GM10847 (cell line): ENCODE data around the gene SLC26A9.

Experiments used
- POLR2A ChIP-seq: IDR thresholded peaks from 2 replicates; pipeline ENCODE4 v1.6.1; 2011; ENCODE audit not compliant: insufficient read length; ENCODE audit errors: extremely low read depth

The SLC26A9 gene

GRCh38 chr1:205926636-205927035 lies 16.6 kb downstream of the SLC26A9 start:
- no peak for TF ChIP-seq POLR2A

DNA sequence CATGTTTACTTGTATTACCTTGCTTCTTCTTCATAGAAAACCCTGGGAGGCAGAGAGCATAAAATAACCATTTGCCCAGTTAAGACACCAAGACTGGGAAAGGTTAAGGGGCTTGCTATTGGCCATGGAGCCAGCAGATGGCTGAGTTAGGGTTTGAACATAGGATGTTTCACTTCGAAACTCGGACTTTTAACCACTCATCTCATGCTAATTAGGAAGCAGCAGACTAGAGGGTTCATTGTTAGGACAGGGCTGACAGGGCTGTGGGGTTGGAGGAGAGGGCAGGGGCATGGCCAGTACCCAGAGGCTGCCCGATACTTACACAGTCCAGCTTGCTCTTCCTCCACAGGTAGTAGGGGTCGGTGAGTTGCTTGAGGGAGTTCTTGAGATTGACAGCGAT lies 17.0 kb downstream of the SLC26A9 start:
- TF ChIP-seq POLR2A = no peak

GRCh38 chr1:205925736-205926135 lies 17.5 kb downstream of the SLC26A9 start:
- no peak for TF ChIP-seq POLR2A

DNA sequence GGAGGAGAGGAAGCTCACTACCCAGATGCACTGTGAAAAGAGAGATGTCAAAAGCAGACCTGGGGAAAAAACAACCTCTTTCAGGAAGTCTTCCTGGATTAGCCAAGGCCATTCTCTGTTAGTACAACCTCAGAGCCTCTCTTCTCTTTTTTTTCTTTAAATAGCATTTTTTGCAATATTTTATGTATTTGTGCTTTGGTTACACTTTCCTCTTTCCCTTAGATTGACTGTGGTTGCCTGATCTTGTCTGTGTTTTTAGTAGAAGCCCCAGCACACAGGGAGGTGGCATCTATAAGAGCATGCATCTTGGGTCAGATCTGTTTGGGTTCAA lies 18.8 kb downstream of the SLC26A9 start:
- no peak for TF ChIP-seq POLR2A

GRCh38 chr1:205923651-205924459 lies 19.4 kb downstream of the SLC26A9 start:
- no peak for TF ChIP-seq POLR2A

DNA sequence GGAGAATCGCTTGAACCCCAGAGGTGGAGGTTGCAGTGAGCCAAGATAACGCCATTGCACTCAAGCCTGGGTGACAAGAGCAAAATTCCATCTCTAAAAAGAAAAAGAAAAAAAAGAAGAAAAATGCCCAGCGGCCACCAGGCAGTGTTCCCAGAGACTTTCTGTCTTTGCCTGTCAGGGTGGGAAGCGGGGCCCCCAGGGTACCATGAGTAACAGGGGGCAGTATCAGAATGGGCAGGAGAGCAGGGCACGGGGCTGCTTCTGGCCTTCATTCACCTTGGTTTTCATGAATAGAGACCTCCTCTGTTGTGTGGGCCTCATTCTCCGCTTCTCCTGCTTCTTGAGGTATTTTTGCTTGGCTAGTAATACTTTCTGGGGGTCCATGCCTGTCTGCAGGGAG lies 20.4 kb downstream of the SLC26A9 start:
- no peak for TF ChIP-seq POLR2A

DNA sequence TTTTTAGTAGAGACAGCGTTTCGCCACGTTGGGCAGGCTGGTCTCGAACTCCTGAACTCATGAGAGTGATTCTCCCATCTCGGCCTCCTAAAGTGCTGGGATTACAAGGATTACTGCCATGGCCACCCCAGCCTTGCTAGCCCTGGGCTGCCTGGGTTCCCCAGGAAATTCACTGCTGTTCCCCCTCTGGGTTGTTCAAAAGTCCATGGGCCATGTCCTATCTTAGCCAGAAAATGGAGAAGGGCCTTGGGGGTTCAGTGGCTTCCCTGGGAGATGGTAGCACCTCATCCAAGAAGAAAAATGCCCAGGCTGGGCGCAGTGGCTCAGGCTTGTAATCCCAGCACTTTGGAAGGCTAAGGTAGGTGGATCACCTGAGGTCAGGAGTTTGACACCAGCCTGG lies 20.9 kb downstream of the SLC26A9 start:
- no peak for TF ChIP-seq POLR2A

DNA sequence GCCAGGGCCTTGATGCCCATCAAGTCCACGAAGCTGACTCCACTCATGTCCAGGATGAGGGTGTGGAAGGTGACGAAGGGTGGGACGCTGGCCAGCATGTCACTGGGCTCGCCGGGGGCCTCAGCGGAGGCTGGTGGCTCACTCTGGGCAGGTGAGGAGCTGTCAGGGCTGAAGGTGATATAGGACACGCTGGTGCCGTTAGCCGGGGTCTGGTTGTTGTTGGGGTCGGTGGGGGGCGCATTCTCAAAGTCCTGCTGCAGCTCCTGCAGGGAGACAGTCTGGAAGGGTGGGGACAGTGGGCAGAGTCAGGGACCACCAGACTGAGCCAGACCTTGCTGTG lies 21.7 kb downstream of the SLC26A9 start:
- TF ChIP-seq POLR2A = no peak

DNA sequence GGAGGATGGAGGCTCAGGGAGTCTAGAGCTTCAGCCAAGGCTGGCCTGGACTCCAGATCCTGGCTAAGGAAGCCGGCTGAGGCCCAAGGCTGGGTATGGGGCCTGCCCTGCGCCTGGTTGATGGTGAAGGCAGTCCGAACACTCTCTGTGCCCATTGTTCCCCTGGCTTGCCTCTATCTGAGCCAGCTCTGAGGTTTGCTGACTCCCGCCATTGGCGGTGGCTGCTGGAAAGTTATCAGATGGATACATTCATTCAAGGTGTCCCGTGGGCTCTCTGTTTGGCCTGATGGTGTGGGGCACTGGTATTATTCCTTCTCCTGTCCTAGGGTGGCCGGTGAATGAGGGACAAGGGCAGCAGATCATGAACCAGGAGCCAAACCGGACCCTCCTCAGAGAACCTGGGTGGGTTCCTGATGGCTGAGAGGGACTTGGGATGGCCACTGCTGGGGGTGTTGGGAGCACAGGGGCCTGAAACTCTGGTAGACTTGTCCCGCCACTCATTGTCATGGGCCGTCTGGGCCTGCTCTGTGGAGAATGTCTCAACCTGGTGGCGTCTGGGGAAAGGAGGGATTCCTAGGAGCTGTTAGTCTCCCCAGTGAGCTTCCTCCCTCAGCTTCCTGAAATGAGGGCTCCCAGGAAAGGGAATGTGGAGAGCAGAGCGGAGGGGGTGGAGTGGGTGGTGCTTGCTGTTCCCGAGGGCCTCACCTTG lies 22.2 kb downstream of the SLC26A9 start:
- TF ChIP-seq POLR2A = no peak

DNA sequence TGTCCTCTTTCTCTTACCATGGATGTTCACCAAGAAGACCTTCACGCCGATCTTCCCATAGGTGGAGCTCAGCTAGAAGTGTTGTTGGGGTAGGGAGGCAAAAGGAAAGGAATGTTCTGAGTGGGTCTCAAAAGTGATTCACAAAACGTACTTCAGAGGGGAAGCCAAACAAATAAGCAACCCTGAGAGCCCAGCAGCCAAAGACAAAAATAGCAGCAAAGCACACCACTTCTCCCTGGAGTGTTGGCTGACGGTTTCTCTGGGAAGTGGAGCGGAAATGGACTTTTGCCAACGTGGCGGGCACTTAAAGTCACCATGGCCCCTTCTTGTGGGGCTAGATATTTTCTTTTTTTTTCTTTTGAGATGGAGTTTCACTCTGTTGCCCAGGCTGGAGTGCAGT lies 23.1 kb downstream of the SLC26A9 start:
- no peak for TF ChIP-seq POLR2A

DNA sequence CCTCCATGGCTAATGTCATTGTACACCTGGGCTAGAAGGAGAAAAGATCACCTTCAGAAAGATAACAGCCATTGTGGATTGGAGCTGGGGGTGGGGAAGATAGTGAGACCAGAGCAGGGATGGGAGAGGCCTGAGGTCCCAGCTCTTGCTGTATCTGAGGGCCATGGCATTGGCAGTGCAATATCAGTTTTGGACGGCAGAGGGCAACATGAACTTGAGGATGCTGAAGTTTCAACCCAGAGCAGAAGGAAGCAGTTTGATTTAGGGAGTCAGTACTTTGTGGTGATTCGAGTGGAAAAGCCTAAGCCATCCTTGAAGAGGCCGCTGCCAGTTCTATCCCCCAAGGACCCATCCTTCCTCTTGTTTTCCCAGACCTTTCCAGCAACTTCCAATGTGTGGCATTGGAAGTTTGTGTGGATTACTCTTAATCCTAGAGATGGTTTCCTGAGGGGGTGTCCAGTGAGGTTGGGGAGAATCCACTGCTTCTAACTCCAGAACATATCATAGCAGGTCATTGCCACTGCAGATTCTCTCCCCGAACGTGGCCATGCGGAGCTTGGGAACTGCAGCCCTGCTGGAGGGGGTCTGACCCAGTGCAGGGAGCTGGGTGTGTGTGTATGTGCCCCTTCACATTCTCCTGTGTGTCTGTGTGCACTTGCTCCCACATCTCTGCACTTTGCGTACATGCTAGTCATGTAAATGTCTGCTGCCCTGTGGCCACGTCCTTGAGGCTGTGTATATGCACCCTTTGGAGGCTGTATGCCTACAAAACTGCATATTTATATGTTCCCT lies 24.1 kb downstream of the SLC26A9 start:
- no peak for TF ChIP-seq POLR2A

- TF ChIP-seq POLR2A = no peak
Observed at GRCh38 chr1:205917466-205918238, 25.6 kb downstream of the SLC26A9 start.

- no peak for TF ChIP-seq POLR2A
Observed at GRCh38 chr1:205916541-205916940, 26.7 kb downstream of the SLC26A9 start.

GRCh38 chr1:205915354-205915990 lies 27.8 kb downstream of the SLC26A9 start:
- no peak for TF ChIP-seq POLR2A

DNA sequence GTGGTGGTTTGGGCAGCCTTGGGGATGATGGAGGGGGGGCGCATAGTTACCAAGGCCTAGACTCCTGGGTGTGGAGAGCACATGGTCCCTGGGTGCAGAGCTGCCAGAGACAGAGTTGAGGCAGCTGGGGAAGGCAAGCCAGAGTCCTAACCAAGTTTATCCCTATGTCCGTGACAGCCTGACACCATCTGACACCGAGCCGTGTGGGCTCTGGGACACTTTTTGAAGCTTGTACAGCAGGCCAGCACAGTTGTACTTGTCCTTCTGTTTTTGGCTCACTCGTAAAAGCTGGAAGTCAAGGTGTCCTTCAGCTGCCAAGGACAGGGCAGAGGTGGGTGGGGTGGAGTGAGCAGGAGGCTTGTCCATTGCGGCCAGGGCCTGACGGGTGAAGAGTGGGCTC lies 28.5 kb downstream of the SLC26A9 start:
- no peak for TF ChIP-seq POLR2A
